ENCODE results near the gene SLCO2B1. TPM values are rescaled to one million over a fixed set of nuclear protein-coding genes. Genes with fewer than 3 reads are reported as not detected.

The SLCO2B1 gene
- total RNA-seq, 6 experiments from 2014 or later = 145 to 316 (median 199) TPM

DNA sequence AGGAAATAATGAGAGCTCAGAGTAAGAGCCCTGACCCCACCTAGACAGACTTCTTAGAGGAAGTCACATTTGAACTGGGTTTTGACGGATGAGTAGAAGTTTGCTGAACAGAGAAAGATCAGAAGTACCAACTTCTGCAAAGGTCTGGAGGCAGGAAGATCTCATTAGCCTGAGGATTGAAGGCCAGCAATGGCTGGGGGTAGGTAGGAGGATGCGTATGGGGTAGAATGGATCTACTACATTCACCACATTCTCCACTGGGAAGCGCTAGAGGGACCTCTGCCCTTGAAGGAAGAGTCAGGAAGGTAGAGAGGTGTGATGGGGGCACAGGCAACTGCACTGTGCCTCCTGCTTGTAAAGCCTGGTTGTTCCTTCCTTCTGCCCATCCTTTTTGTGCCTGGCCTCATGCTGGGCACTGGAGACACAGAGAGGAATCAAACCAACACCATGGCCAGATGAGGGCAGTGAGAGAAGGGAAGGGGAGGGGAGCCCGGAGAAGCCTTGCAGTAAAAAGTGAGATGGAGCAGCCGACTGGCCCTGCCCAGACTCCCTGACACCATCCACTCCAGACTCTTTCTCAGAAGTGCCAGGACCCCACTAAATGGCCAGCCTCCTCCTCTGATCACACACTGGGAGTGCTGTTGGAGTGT lies 94.6 kb downstream of the SLCO2B1 start:
- DNase-seq = peak in 2 of 3 donors; percentile 1 to 18
- no peak for TF ChIP-seq POLR2A (IDR thresholded peaks at IDR 0.05)
- TF ChIP-seq, protein P1, sequence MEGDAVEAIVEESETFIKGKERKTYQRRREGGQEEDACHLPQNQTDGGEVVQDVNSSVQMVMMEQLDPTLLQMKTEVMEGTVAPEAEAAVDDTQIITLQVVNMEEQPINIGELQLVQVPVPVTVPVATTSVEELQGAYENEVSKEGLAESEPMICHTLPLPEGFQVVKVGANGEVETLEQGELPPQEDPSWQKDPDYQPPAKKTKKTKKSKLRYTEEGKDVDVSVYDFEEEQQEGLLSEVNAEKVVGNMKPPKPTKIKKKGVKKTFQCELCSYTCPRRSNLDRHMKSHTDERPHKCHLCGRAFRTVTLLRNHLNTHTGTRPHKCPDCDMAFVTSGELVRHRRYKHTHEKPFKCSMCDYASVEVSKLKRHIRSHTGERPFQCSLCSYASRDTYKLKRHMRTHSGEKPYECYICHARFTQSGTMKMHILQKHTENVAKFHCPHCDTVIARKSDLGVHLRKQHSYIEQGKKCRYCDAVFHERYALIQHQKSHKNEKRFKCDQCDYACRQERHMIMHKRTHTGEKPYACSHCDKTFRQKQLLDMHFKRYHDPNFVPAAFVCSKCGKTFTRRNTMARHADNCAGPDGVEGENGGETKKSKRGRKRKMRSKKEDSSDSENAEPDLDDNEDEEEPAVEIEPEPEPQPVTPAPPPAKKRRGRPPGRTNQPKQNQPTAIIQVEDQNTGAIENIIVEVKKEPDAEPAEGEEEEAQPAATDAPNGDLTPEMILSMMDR (IDR thresholded peaks at IDR 0.05) = no peak
- Histone ChIP-seq H3K4me3 (no peak overlapping the region), H3K27me3 (peaks cover 0 to 5% of the 10 kb centered on the region in 2 donors), H3K36me3 (no peaks in the 10 kb centered on the region), H3K4me1 (peaks cover 0 to 13% (median 0%) of the 10 kb centered on the region in 4 donors), H3K27ac (no peak overlapping the region), H3K9me3 (no peaks in the 10 kb centered on the region)
- intact Hi-C loops (cut with DNase I) = loop anchor here (5.0 to 10.0 kb wide), 3 partner anchors 33 to 221 kb away; no protein-coding TSS in a partner anchor
- ATAC-seq = no peak
- WGBS (ENCODE audit: insufficient coverage, low coverage, low lambda C conversion rate, missing lambda C conversion rate) = 77% methylated on average over 3 of the region's 5 CpGs

DNA sequence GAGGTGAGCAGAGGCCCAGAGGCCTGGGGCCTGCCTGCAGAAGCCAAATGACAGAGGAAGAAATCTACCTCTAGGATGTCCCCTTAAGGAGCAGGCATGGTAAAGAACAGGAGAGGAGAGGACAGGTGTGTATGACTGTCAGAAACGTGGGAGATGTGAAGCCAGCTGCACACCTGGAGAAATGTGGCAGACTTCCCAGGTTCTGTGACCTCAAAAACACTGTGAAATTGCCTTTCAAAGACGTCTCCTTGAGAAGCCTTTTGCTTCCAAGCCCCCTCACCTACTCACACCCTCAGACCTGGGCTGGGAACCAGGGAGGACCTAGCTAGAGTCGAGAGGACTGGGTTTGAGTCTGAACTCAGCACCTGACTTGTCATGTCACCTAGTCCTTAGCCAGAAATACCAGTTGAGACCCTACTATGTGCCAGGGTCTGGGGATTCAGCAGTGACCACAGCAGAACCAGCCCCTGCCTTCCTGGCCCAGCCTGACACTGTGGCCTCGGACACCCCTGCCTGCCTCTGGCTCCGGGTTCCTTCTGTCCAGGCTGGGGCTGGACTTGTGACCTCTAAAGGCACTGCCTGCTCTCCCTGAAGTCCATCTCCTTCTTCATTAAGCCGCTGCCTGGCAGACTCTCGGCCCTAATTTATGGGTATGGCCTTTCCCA lies 95.2 kb downstream of the SLCO2B1 start:
- H3K27ac ChIP-seq = no peak overlapping the region
- DNase-seq = peak in 2 of 3 donors; percentile 2 to 14
- no peaks in the 10 kb centered on the region for H3K27me3 ChIP-seq
- peaks cover 0 to 6% (median 0%) of the 10 kb centered on the region in 4 donors for H3K4me1 ChIP-seq
- H3K36me3 ChIP-seq = no peaks in the 10 kb centered on the region
- H3K4me3 ChIP-seq = no peak overlapping the region
- WGBS (ENCODE audit: insufficient coverage, low coverage, low lambda C conversion rate, missing lambda C conversion rate) = 67% methylated on average over 3 of the region's 7 CpGs
- intact Hi-C loops (cut with DNase I) = loop anchor here (5.0 to 10.0 kb wide), 3 partner anchors 34 to 221 kb away; no protein-coding TSS in a partner anchor
- no peak for ATAC-seq
- no peaks in the 10 kb centered on the region for H3K9me3 ChIP-seq
- TF ChIP-seq, protein P1 (IDR thresholded peaks at IDR 0.05) = no peak
- TF ChIP-seq POLR2A (IDR thresholded peaks at IDR 0.05) = no peak

DNA sequence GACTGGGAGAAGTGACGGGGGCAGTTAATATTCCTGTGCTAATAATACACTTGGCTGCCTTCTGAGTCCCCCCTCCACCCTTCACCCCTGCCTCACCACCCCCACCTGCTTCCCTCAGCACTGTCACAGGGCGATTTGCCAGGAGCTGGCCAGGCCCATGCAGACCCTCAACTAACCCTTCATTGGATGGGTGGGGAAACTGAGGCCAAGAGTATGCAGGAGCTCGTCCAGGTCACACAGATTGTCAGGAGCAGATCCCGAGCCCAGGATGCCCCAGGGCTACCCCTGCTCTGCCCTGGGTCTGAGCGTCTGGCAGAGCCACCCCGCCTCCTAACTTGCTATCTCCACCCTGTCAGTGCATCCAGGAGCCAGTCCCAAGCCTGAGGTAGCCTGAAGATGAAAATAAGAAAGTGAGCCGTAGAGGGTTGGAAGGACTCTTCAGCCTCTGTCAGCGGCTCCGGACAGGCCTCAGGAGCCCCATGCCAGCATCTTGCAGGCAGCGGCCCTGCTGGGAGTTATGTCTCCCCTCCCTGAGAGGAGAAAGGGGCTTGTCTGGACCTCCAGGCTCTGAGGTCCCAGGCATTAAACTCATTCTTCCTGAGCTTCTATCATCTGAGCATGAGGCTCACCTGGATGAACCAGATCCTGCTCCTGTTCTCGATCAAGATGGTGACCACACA lies 95.9 kb downstream of the SLCO2B1 start:
- Histone ChIP-seq H3K4me1 (peaks cover 0 to 3% (median 0%) of the 10 kb centered on the region in 4 donors), H3K36me3 (no peaks in the 10 kb centered on the region), H3K9me3 (no peaks in the 10 kb centered on the region), H3K27me3 (no peaks in the 10 kb centered on the region), H3K27ac (no peak overlapping the region), H3K4me3 (no peak overlapping the region)
- intact Hi-C loops (cut with DNase I) = loop anchor here (5.0 to 10.0 kb wide), 3 partner anchors 35 to 222 kb away; no protein-coding TSS in a partner anchor
- peak; percentile 9 to 33 (median 33) for DNase-seq
- WGBS (ENCODE audit: insufficient coverage, low coverage, low lambda C conversion rate, missing lambda C conversion rate) = 57% methylated on average over 4 of the region's 11 CpGs
- ATAC-seq = no peak
- no peak for TF ChIP-seq POLR2A (IDR thresholded peaks at IDR 0.05)

DNA sequence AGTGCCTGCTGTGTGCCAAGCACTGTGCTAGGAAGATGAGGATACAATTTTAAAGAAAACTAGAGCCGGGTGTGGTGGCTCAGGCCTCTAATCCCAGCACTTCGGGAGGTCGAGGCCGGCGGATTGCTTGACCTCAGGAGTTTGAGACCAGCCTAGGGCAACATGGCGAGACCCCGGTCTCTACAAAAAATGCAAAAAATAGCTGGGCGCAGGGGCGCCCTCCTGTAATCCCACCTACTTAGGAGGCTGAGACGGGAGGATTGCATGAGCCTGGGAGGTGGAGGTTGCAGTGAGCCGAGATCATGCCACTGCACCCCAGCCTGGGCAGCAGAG lies 98.0 kb downstream of the SLCO2B1 start:
- H3K9me3 ChIP-seq = no peaks in the 10 kb centered on the region
- intact Hi-C loops (cut with DNase I) = loop anchor here (5.0 to 10.0 kb wide), 3 partner anchors 37 to 224 kb away; no protein-coding TSS in a partner anchor
- H3K4me1 ChIP-seq = peaks cover 0 to 3% (median 0%) of the 10 kb centered on the region in 4 donors
- no peak overlapping the region for H3K4me3 ChIP-seq
- 30% methylated on average over 11 of the region's 11 CpGs for WGBS (ENCODE audit: insufficient coverage, low coverage, low lambda C conversion rate, missing lambda C conversion rate)
- ATAC-seq (no peak), DNase-seq (no peak)
- H3K27ac ChIP-seq = no peak overlapping the region
- no peak for TF ChIP-seq POLR2A (IDR thresholded peaks at IDR 0.05)
- TF ChIP-seq, protein P1 (IDR thresholded peaks at IDR 0.05) = peak in 1 of 4 donors; percentile 10
- H3K36me3 ChIP-seq = no peaks in the 10 kb centered on the region
- no peaks in the 10 kb centered on the region for H3K27me3 ChIP-seq

All from right lobe of liver (tissue), 6 donors.